HepG2 (cell line): ENCODE measurements around the gene SYP. TPM values are rescaled to one million over a fixed set of nuclear protein-coding genes. Genes with fewer than 3 reads are reported as not detected.
A peak's percentile ranks its signal among the peaks of the same experiment; 100 is the strongest.

Experiments
- ATAC-seq: fragments of 200-7000 bp; cut with Tn5 transposase; 3 replicates; pipeline ENCODE4 v1.9.1; 2020; ENCODE audit warnings: mild to moderate bottlenecking, moderate library complexity
- BruUV-seq: library from RNA; stranded (reverse); fragments of 400-500 nt; replicated peaks from 2 replicates; lab custom pipeline; 2021; lab: Mats Ljungman, UMichigan
- CTCF ChIA-PET: fragments of 300-600 bp; formaldehyde crosslinking; extraction: SDS; loops from one replicate; lab custom pipeline; 2021; ENCODE audit warnings: low total read pairs, inconsistent platforms, low intra/inter-chr PET ratio; lab: Yijun Ruan, JAX
- POLR2A ChIA-PET: fragments of 350-600 bp; sonication (Branson Sonifier 250); formaldehyde crosslinking; loops from one replicate; lab custom pipeline; 2020; ENCODE audit warnings: antibody characterized with exemption, inconsistent platforms; lab: Yijun Ruan, JAX
- DNase-seq: peaks from one replicate; pipeline ENCODE4 v3.0.0-alpha.2; 2015; ENCODE audit warnings: low spot score
- FAIRE-seq: peaks from 3 replicates; lab custom pipeline; 2011; peaks lifted over from hg19 to GRCh38; lab: Jason Lieb, UNC
- H2AFZ ChIP-seq: one replicate; pipeline ENCODE4 v1.6.1; 2011; ENCODE audit warnings: low read length, inconsistent platforms
- H3K27ac ChIP-seq: fragments of 300-600 bp; 3 replicates; pipeline ENCODE4 v1.8.0; 2011; ENCODE audit warnings: mixed run types, mild to moderate bottlenecking, mixed read lengths, low read length, inconsistent platforms; ENCODE audit not compliant: insufficient read depth; ENCODE audit errors: extremely low read length
- H3K27me3 ChIP-seq, 2 experiments: fragments of 200-600 bp in 1 of 2; 2 replicates in 1 of 2; 3 replicates in 1 of 2; pipeline versions ENCODE4 v1.6.0 to v1.8.0; 2011; ENCODE audit warnings: low read length in 2 of 2, mild to moderate bottlenecking in 2 of 2, moderate library complexity in 2 of 2, inconsistent platforms in 1 of 2; ENCODE audit not compliant: insufficient read depth in 2 of 2, control insufficient read depth in 1 of 2
- H3K36me3 ChIP-seq, 2 experiments: fragments of 200-600 bp in 1 of 2; replicated peaks in 1 of 2; 2 replicates in 1 of 2; 3 replicates in 1 of 2; pipeline versions ENCODE4 v1.5.1 to v1.8.0; 2011; ENCODE audit warnings: low read length in 2 of 2, inconsistent platforms in 1 of 2; ENCODE audit not compliant: insufficient read depth in 2 of 2, control insufficient read depth in 1 of 2
- H3K4me1 ChIP-seq: 2 replicates; pipeline ENCODE4 v1.5.1; 2012; ENCODE audit warnings: low read length, inconsistent platforms; ENCODE audit not compliant: insufficient read depth
- H3K4me2 ChIP-seq: 2 replicates; pipeline ENCODE4 v1.6.0; 2011; ENCODE audit warnings: low read depth, low read length, inconsistent platforms
- H3K4me3 ChIP-seq, 3 experiments: fragments of 200-600 bp in 1 of 3; sonication (generic), shearing (Covaris generic) in 1 of 3; replicated peaks in 1 of 3; 2 replicates each; pipeline ENCODE4 v1.5.1; 2011 to 2016; ENCODE audit warnings: low read length in 3 of 3, inconsistent platforms in 2 of 3, low read depth in 2 of 3, mild to moderate bottlenecking in 2 of 3, control low read depth in 1 of 3, mixed read lengths in 1 of 3; ENCODE audit not compliant: insufficient read depth in 1 of 3
- H3K79me2 ChIP-seq: one replicate; pipeline ENCODE4 v1.6.1; 2011; ENCODE audit warnings: low read length, inconsistent platforms; ENCODE audit not compliant: insufficient read depth
- H3K9ac ChIP-seq: 2 replicates; pipeline ENCODE4 v1.6.0; 2011; ENCODE audit warnings: mild to moderate bottlenecking, low read depth, low read length, inconsistent platforms; ENCODE audit not compliant: insufficient read depth
- H3K9me3 ChIP-seq: 2 replicates; pipeline ENCODE4 v1.5.1; 2012; ENCODE audit warnings: mild to moderate bottlenecking, low read length
- H4K20me1 ChIP-seq: 2 replicates; pipeline ENCODE4 v1.6.0; 2011; ENCODE audit warnings: inconsistent platforms, mild to moderate bottlenecking, low read length, moderate library complexity; ENCODE audit not compliant: insufficient read depth
- NFYB ChIP-seq: sonication (generic); formaldehyde crosslinking; IDR thresholded peaks from 2 replicates; pipeline ENCODE4 v1.4.0; 2020; ENCODE audit warnings: missing genetic modification reagents
- PAX8 ChIP-seq: sonication (generic); formaldehyde crosslinking; IDR thresholded peaks from 2 replicates; pipeline ENCODE4 v1.8.0; 2022; ENCODE audit warnings: mild to moderate bottlenecking, missing genetic modification reagents, borderline replicate concordance
- PHF5A ChIP-seq: IDR thresholded peaks from one replicate; pipeline ENCODE4 v1.6.1; 2018; ENCODE audit warnings: low read depth, missing genetic modification reagents; ENCODE audit not compliant: unreplicated experiment
- ZFP82 ChIP-seq: sonication (generic); formaldehyde crosslinking; IDR thresholded peaks from 2 replicates; pipeline ENCODE4 v1.5.1; 2020; ENCODE audit warnings: mild to moderate bottlenecking, missing genetic modification reagents, borderline replicate concordance
- WGBS: methylation state at CpG from one replicate; pipeline ENCODE4 v1.1.6; 2017; ENCODE audit warnings: low lambda C conversion rate; 5-methylcytosine and 5-hydroxymethylcytosine counted together
- in situ Hi-C: cut with HindIII; loops from 2 replicates; pipeline ENCODE4 v1.10.0; 2017; ENCODE audit warnings: low pct_unique_long_range_greater_than_20kb; ENCODE audit not compliant: extremely low pct_ligation_motif_present
- intact Hi-C: fragments of 100-400 bp; cut with micrococcal nuclease; formaldehyde crosslinking; loops from one replicate; pipeline ENCODE4 v1.10.0; 2022; ENCODE audit not compliant: unreplicated experiment
- polyA plus RNA-seq, 8 experiments: library from polyadenylated mRNA; depleted of rRNA in 3 of 8; stranded (reverse) in 7 of 8; unstranded in 1 of 8; fragments of >200 nt; fragmentation: Illumina TruSeq in 4 of 8; extraction: Trizol in 4 of 8; gene quantifications; 2 replicates each; pipeline versions ENCODE4 v1.2.1 to v1.2.3, GENCODE V29; 2011 to 2016; ENCODE audit warnings: low read depth in 4 of 8, missing spikeins in 1 of 8, mixed read lengths in 1 of 8; ENCODE audit not compliant: insufficient read depth in 1 of 8
- total RNA-seq, 5 experiments: library from RNA; depleted of rRNA; stranded (reverse); fragments of >200 nt; fragmentation: Illumina TruSeq; extraction: Trizol; gene quantifications; 2 replicates each; pipeline ENCODE4 v1.2.3, GENCODE V29; 2016; ENCODE audit warnings: low read depth in 1 of 5
- TF ChIP-seq, protein P1 (sequence below): sonication (generic); formaldehyde crosslinking; IDR thresholded peaks from 2 replicates; pipeline ENCODE4 v1.4.0; 2020; ENCODE audit warnings: mild to moderate bottlenecking, low read depth, missing genetic modification reagents
- TF ChIP-seq, protein P2 (sequence below): sonication (generic); formaldehyde crosslinking; IDR thresholded peaks from 2 replicates; pipeline ENCODE4 v1.8.1; 2023; ENCODE audit warnings: mild to moderate bottlenecking, missing genetic modification reagents
- TF ChIP-seq, protein P3 (sequence below): IDR thresholded peaks from 2 replicates; pipeline ENCODE4 v1.6.1; 2016; ENCODE audit warnings: control low read depth
- TF ChIP-seq, protein P4 (sequence below): sonication (generic); formaldehyde crosslinking; IDR thresholded peaks from 2 replicates; pipeline ENCODE4 v1.8.1; 2023; ENCODE audit warnings: missing genetic modification reagents, mild to moderate bottlenecking, borderline replicate concordance
- TF ChIP-seq, protein P5 (sequence below): sonication (generic); formaldehyde crosslinking; IDR thresholded peaks from 2 replicates; pipeline ENCODE4 v1.5.0; 2020; ENCODE audit warnings: mild to moderate bottlenecking, missing genetic modification reagents

SYP gene
- total and polyA plus RNA-seq, 2 of the 13 experiments (the other 11 are each of a cell fraction or from before 2014, with no cell fraction given) = 2.0 to 2.5 TPM

DNA sequence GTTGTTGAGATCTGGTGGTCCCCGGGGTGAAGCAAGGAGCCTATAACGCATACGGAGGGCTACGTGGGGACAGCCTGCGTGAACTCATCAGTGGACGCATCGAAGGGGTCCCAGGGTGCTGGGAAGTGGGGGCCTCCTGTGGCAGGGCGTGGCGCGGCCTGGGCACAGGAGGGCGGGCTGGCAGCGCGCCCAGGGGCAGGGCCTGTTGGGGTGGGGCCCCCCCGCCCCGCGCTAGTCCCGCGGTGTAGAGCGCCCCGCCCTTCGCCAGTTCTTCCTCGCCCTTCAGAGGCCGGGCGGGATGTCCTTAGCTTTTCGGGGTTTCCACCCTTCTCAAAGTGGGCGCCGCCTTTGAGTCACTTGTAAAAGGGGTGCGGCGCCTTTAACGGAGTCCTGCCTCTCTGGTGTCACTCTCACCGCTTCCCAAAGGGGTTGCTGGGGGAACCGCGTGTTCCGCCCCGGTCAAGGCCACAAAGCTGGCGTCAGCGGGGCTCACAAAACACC lies 27.7 kb downstream of the SYP start:
- Histone ChIP-seq H4K20me1 (no peaks in the 10 kb centered on the region), H3K4me1 (peaks cover 14% of the 10 kb centered on the region; the same call in 1 of the 2 replicates), H3K4me3 (no peak overlapping the region), H3K27me3 (no peaks in the 10 kb centered on the region), H2AFZ (no peak overlapping the region), H3K36me3 (no peaks in the 10 kb centered on the region), H3K4me2 (no peak overlapping the region), H3K79me2 (no peaks in the 10 kb centered on the region), H3K27ac (no peak overlapping the region), H3K9ac (0 out of 2 replicates have a peak overlapping the region, but pooled peaks have one; percentile 3), H3K9me3 (no peaks in the 10 kb centered on the region)
- in situ Hi-C loops = no loop called here
- DNase-seq (no peak), FAIRE-seq (no peak), ATAC-seq (no peak)
- intact Hi-C loops = no loop called here
- WGBS = 94% methylated on average over 12 of the region's 37 CpGs
- TF ChIP-seq, protein P1, sequence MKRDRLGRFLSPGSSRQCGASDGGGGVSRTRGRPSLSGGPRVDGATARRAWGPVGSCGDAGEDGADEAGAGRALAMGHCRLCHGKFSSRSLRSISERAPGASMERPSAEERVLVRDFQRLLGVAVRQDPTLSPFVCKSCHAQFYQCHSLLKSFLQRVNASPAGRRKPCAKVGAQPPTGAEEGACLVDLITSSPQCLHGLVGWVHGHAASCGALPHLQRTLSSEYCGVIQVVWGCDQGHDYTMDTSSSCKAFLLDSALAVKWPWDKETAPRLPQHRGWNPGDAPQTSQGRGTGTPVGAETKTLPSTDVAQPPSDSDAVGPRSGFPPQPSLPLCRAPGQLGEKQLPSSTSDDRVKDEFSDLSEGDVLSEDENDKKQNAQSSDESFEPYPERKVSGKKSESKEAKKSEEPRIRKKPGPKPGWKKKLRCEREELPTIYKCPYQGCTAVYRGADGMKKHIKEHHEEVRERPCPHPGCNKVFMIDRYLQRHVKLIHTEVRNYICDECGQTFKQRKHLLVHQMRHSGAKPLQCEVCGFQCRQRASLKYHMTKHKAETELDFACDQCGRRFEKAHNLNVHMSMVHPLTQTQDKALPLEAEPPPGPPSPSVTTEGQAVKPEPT (CRISPR knock-in tag) = no peak
- TF ChIP-seq NFYB (CRISPR knock-in tag) (no peak), ZFP82 (CRISPR knock-in tag) (no peak), PHF5A (CRISPR knock-in tag) (no peak), PAX8 (CRISPR knock-in tag) (no peak)
- TF ChIP-seq, protein P2, sequence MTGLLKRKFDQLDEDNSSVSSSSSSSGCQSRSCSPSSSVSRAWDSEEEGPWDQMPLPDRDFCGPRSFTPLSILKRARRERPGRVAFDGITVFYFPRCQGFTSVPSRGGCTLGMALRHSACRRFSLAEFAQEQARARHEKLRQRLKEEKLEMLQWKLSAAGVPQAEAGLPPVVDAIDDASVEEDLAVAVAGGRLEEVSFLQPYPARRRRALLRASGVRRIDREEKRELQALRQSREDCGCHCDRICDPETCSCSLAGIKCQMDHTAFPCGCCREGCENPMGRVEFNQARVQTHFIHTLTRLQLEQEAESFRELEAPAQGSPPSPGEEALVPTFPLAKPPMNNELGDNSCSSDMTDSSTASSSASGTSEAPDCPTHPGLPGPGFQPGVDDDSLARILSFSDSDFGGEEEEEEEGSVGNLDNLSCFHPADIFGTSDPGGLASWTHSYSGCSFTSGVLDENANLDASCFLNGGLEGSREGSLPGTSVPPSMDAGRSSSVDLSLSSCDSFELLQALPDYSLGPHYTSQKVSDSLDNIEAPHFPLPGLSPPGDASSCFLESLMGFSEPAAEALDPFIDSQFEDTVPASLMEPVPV (CRISPR knock-in tag) = no peak
- TF ChIP-seq, protein P3, sequence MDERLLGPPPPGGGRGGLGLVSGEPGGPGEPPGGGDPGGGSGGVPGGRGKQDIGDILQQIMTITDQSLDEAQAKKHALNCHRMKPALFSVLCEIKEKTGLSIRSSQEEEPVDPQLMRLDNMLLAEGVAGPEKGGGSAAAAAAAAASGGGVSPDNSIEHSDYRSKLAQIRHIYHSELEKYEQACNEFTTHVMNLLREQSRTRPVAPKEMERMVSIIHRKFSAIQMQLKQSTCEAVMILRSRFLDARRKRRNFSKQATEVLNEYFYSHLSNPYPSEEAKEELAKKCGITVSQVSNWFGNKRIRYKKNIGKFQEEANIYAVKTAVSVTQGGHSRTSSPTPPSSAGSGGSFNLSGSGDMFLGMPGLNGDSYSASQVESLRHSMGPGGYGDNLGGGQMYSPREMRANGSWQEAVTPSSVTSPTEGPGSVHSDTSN = no peak
- TF ChIP-seq, protein P4, sequence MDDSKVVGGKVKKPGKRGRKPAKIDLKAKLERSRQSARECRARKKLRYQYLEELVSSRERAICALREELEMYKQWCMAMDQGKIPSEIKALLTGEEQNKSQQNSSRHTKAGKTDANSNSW (CRISPR knock-in tag) = no peak
- TF ChIP-seq, protein P5, sequence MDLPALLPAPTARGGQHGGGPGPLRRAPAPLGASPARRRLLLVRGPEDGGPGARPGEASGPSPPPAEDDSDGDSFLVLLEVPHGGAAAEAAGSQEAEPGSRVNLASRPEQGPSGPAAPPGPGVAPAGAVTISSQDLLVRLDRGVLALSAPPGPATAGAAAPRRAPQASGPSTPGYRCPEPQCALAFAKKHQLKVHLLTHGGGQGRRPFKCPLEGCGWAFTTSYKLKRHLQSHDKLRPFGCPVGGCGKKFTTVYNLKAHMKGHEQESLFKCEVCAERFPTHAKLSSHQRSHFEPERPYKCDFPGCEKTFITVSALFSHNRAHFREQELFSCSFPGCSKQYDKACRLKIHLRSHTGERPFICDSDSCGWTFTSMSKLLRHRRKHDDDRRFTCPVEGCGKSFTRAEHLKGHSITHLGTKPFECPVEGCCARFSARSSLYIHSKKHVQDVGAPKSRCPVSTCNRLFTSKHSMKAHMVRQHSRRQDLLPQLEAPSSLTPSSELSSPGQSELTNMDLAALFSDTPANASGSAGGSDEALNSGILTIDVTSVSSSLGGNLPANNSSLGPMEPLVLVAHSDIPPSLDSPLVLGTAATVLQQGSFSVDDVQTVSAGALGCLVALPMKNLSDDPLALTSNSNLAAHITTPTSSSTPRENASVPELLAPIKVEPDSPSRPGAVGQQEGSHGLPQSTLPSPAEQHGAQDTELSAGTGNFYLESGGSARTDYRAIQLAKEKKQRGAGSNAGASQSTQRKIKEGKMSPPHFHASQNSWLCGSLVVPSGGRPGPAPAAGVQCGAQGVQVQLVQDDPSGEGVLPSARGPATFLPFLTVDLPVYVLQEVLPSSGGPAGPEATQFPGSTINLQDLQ (CRISPR knock-in tag) = no peak
- POLR2A ChIA-PET = no interaction called here
- CTCF ChIA-PET = no interaction called here
- no TSS peak for BruUV-seq
